Effector memory CD4-positive, alpha-beta T cell (primary cell): Measurements from ENCODE around the gene CELF2.

ENCODE experiments used
- DNase-seq, 3 donors: peaks; one replicate each; pipeline ENCODE4 v3.0.0-alpha.2; 2020
- H3K27ac ChIP-seq: 2 replicates; pipeline ENCODE4 v1.7.0; 2013; ENCODE audit warnings: mild to moderate bottlenecking, low read length, moderate library complexity; ENCODE audit not compliant: insufficient read depth, poor library complexity, severe bottlenecking
- H3K27me3 ChIP-seq: replicated peaks from 2 replicates; pipeline ENCODE4 v1.7.0; 2013; ENCODE audit warnings: mild to moderate bottlenecking, low read length; ENCODE audit not compliant: insufficient read depth, control insufficient read depth, poor library complexity, severe bottlenecking
- H3K36me3 ChIP-seq: 2 replicates; pipeline ENCODE4 v1.7.0; 2013; ENCODE audit warnings: mild to moderate bottlenecking, low read length, moderate library complexity; ENCODE audit not compliant: control insufficient read depth, insufficient read depth
- H3K4me1 ChIP-seq: 2 replicates; pipeline ENCODE4 v1.7.0; 2013; ENCODE audit warnings: low read length, mild to moderate bottlenecking; ENCODE audit not compliant: control insufficient read depth, insufficient read depth, poor library complexity, severe bottlenecking
- H3K4me3 ChIP-seq: 2 replicates; pipeline ENCODE4 v1.7.0; 2013; ENCODE audit warnings: low read length, low read depth, mild to moderate bottlenecking; ENCODE audit not compliant: insufficient read depth, poor library complexity, severe bottlenecking
- H3K9me3 ChIP-seq: 2 replicates; pipeline ENCODE4 v1.7.0; 2013; ENCODE audit warnings: mild to moderate bottlenecking, low read length, moderate library complexity; ENCODE audit not compliant: control insufficient read depth

Gene CELF2

DNA sequence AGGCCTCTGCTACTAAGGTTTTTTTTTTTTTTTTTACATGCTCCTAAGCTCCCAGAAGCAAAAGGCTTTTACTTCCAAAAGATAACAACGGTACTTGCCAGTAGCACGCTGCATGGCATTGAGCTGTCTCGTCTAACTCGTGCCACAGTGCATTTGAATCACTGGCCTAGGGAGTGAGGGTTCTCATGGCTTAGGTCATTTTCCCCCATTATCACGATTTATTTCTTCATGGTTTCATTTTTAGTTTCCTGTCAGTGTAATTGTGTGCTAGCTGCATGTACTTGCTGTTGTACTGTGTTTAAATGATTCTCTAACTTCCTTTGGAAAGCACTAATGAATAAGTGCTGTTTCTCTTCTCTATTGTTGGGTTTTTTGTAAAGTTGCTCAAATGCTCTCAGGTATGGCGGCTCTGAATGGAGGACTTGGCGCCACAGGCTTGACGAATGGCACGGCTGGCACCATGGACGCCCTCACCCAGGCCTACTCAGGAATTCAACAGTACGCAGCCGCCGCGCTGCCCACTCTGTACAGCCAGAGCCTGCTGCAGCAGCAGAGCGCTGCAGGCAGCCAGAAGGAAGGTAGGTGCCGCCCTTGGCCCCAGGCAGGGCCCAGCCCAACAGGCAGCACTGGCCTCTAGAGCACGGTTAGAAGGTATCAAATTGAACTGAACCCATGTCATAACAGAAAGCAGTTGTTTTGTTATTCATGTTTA is 303.3 kb downstream of the CELF2 start:
- no peaks in the 10 kb centered on the region for H3K27me3 ChIP-seq
- peaks cover 83% of the 10 kb centered on the region for H3K36me3 ChIP-seq
- no peaks in the 10 kb centered on the region for H3K9me3 ChIP-seq
- H3K4me1 ChIP-seq, result peaks cover 8% of the 10 kb centered on the region
- DNase-seq, result no peak
- peak overlapping the region; percentile 7 for H3K27ac ChIP-seq
- H3K4me3 ChIP-seq, result no peak overlapping the region

DNA sequence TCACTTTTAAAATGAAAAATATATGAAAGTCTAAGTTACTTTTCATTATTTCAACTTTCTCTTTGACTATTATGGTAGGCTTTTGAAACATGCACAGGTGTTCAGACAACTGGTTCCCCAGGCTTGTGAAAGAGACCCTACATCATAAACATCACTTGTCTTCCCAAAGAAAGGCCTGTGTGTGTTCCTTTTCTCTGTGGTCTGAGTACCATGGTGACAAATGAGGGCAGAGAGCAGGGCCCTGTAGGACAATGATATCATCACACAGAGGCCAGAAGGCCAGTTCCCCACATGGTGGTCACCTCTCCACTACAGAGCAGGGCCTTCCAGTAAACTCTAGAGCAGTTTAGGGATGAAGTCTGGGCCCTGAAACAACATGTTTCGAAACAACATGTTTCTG is 305.0 kb downstream of the CELF2 start:
- Histone ChIP-seq H3K27ac (no peak overlapping the region), H3K4me3 (no peak overlapping the region), H3K27me3 (no peaks in the 10 kb centered on the region)

DNA sequence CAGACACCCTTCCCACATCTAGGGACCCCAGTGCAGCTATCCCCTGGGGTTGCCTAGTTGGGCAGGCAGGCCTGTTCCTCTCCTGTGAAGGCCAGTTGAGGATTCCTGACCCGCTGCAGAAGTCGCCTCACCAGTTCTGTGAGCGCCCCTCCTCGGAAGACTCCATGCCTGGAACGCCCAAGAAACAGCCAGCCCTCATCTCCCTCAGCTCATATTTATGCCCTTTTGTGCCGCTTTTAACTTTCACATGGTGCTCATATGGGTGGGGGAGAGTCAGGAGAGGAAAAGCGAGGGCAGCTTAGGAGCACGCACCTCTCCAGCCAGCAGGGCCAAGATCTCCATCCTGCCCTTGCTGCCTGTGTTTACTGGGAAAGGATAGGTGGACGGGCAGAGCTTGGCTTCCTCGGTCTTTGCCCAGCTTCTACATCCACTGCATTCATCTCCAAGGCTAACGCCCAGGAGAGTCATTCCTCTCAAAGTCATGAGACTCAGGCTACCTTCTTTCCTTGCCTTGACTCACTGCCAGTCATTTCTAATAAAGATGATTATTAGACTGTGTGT is 307.2 kb downstream of the CELF2 start:
- H3K27ac ChIP-seq, result no peak overlapping the region
- DNase-seq, result no peak
- H3K9me3 ChIP-seq, result no peaks in the 10 kb centered on the region
- H3K4me3 ChIP-seq, result no peak overlapping the region
- peaks cover under 1% of the 10 kb centered on the region for H3K4me1 ChIP-seq
- H3K27me3 ChIP-seq, result no peaks in the 10 kb centered on the region
- H3K36me3 ChIP-seq, result peaks cover 92% of the 10 kb centered on the region

More for the DNA sequence above, 305.0 kb downstream of the CELF2 start:
- no peaks in the 10 kb centered on the region for H3K9me3 ChIP-seq
- no peak for DNase-seq
- H3K4me1 ChIP-seq, result peaks cover 8% of the 10 kb centered on the region
- H3K36me3 ChIP-seq, result peaks cover 85% of the 10 kb centered on the region

DNA sequence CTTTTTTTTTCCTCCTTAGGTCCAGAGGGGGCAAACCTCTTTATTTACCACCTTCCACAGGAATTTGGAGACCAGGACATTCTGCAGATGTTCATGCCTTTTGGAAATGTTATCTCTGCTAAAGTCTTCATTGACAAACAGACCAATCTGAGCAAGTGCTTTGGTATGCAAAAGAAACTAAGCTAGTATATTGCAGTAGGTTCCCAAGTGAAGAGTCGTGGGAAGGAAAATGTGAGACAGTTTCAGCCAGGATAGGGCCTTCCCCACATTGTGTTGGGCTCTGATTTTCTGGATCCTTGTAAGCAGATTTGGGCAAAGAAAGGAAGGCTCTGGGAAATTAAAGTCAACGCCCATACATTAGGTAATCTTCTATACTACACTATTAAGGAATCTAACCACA is 308.1 kb downstream of the CELF2 start:
- no peak overlapping the region for H3K27ac ChIP-seq
- H3K4me1 ChIP-seq, result no peaks in the 10 kb centered on the region
- H3K36me3 ChIP-seq, result peaks cover 92% of the 10 kb centered on the region
- no peaks in the 10 kb centered on the region for H3K9me3 ChIP-seq
- H3K27me3 ChIP-seq, result no peaks in the 10 kb centered on the region
- H3K4me3 ChIP-seq, result no peak overlapping the region
- no peak for DNase-seq

DNA sequence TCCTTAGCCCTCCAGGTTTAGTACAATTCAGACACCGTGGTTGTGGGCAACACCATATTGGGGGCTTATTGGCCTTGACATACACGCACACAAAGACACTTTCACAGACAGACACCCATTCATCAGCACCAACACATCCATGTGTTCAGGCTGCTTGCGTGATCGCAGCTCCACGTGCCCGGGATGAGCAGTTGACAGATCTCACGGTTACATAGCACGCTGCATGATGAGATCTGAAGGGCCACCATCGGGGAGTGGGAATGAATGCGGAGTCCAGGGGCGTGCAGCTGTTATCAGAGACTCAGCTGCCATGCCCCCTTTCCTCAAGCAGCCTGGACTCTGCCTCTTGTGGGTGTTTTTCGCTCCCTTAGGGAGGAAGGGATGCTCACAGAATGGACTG is 308.6 kb downstream of the CELF2 start:
- H3K36me3 ChIP-seq, result peaks cover 90% of the 10 kb centered on the region
- H3K4me1 ChIP-seq, result no peaks in the 10 kb centered on the region
- H3K4me3 ChIP-seq, result no peak overlapping the region
- DNase-seq, result no peak
- H3K27ac ChIP-seq, result no peak overlapping the region
- no peaks in the 10 kb centered on the region for H3K27me3 ChIP-seq
- no peaks in the 10 kb centered on the region for H3K9me3 ChIP-seq

DNA sequence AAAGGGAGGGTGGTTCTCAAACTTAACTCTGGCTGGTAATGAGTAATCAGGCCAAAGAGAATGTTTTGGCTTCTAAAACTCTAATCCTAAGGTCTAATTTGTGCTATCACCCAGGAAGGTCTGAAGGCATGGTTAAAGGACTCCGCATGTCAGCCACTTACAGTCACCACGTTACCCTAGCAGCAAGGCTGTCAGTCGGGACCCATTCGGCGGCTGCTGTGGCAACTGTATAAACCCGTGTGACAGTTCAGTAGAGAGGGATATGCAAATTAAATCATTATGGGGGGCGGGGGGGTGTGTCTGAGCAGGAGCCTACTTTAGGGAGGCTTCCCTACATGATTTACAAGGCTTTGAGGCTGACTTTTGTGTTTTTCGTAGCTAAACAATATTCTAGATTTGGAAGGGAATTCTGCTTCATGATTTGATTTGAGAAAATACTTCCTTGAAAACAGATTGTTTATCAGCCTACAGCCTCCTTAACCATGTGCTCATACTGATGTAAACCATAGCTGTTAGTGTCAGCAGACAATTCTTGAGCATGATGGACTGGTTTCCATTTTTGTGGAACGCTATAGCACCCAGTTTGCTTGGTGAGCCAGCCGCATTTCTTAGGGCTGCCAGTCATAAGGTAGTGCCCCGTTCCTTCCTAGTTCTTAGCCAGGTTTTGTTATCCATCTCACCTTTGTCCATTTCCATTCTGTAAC is 309.4 kb downstream of the CELF2 start:
- Histone ChIP-seq H3K27me3 (no peaks in the 10 kb centered on the region), H3K9me3 (no peaks in the 10 kb centered on the region), H3K4me3 (no peak overlapping the region), H3K27ac (no peak overlapping the region), H3K36me3 (peaks cover 88% of the 10 kb centered on the region), H3K4me1 (no peaks in the 10 kb centered on the region)
- no peak for DNase-seq

DNA sequence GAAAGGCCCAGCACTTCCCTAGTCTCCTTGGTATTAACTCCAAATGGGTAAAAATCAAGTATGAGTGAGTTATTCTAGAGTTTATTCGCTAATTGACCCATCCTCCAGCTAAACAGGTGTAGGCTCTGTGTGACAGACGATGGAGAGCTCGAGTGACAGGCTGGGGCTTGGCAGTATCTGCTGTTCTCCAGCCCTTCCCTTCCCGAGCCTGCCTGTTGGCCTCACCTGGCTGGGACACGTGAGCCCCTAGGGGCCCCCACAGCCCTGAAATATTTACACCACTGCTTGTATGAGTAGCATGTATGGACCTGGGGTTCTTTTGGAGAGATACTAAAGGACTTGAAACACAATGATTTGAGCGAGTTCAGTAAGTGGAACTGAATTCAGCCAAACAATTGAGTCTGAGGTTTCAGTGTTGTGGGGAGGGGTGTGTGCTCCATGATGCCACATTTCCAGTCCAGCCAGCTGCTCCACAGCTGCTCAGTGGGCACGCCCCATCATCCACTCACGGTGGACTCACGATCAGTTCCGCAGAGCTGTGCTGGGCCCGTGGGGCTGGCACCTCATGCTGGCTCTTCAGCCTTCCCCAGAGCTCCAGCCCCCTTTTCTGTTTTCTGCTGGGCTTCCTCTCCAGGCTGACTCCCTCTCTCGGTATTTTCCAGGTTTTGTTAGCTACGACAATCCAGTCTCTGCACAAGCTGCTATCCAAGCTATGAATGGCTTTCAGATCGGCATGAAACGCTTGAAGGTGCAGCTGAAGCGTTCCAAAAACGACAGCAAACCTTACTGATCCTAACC is 310.8 kb downstream of the CELF2 start:
- no peaks in the 10 kb centered on the region for H3K4me1 ChIP-seq
- DNase-seq, result no peak
- H3K9me3 ChIP-seq, result no peaks in the 10 kb centered on the region
- no peak overlapping the region for H3K4me3 ChIP-seq
- H3K27ac ChIP-seq, result no peak overlapping the region
- H3K36me3 ChIP-seq, result peaks cover 91% of the 10 kb centered on the region
- no peaks in the 10 kb centered on the region for H3K27me3 ChIP-seq

DNA sequence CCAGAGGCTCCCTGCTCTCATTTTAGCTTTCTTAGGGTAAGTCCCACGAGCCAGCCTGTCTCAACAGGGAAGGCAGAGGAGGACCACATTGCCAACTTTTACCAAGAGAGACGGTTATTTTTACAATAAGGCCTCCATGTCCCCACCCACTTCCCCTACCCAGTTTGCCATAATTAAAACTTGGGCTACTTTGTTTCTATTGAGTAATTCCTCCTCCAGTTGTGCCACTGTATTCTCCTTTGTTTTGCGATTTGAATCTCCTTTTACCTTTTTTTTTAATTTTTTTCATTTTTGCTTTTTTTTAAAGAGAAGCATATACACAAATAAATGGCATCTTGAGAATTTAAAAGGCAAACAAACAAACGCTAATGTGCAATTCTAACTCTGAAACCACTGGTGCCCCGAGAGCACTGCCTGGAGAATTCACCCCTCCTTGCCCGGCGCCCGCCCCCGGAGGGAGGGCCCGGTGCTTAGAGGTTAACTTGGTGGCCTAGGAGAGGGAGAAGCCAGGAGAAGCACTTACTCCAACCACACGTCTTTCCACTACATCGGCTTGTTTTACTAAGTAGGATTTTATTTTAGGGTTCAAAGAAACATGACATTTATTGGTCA is 311.5 kb downstream of the CELF2 start:
- Histone ChIP-seq H3K27ac (no peak overlapping the region), H3K4me1 (no peaks in the 10 kb centered on the region), H3K36me3 (peaks cover 90% of the 10 kb centered on the region), H3K27me3 (no peaks in the 10 kb centered on the region), H3K9me3 (no peaks in the 10 kb centered on the region), H3K4me3 (no peak overlapping the region)
- DNase-seq, result no peak

DNA sequence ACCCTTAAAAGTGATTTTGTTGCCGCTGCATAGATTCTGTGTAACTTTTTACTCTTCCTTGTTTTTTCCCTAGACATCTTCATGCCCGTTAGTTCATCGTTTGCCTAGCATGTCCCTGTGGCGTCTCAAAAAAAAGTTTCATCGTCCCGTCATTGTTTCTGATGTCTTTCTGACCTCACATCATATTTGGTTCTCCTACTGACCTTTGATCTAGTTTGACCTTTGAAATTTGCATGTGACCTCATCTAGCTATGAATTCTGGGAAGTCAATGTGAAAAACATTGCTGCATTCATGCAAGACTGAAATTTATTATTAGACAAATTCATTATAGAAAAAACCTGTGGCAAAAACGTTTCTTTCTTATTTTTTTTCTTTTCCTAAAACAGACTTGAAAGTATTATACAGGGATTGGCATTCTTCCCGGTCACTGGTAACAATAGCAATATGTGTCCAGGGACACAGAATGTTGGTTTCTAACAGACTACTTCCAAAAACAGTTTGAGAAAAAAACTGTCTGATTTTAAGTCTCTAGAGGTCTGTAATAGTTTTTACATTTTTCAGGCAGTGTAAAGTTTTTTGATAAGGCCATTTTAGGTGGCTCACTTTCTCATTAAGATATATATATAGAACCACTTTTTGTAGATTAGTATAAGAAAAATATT is 312.8 kb downstream of the CELF2 start:
- no peak overlapping the region for H3K4me3 ChIP-seq
- no peak overlapping the region for H3K27ac ChIP-seq
- no peaks in the 10 kb centered on the region for H3K27me3 ChIP-seq
- no peak for DNase-seq
- peaks cover 88% of the 10 kb centered on the region for H3K36me3 ChIP-seq
- H3K9me3 ChIP-seq, result no peaks in the 10 kb centered on the region
- no peaks in the 10 kb centered on the region for H3K4me1 ChIP-seq
